ENCODE results near the gene UBXN10. TPM values are rescaled to one million over a fixed set of nuclear protein-coding genes. Genes with fewer than 3 reads are reported as not detected.

The UBXN10 gene
- total and polyA plus RNA-seq, 2 of the 13 experiments (the other 11 are each of a cell fraction or from before 2014, with no cell fraction given): 0.04 to 0.05 TPM

DNA sequence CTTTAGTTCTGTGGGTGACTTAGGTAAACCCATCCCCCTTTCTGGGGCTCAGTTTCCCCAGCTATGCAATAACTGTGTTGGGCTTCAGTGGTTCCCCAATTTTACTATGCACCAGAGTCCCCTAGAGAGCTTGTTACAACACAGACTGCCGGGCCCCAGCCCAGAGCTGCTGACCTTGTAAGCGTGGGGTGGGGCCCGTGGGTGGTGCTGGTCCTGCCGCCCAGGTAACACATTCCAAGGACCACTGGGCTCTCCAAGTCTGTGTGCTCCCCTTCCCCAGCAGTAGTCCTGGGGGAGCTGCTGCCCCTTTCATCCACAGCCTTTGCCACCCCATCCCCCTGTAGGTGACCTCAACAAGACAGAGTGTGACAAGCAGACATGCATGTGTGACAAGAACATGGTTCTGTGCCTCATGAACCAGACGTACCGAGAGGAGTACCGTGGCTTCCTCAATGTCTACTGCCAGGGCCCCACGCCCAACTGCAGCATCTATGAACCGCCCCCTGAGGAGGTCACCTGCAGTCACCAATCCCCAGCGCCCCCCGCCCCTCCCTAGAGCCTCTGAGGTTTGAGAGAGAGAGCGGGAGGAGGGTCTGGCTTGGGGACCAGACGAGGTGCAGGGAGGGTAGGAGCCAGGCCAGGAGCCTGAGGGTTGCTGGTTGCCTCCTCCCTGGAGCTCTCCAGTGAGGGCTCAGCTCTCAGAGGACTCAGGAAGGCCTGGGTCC, 37.9 kb upstream of the UBXN10 start:
- H3K9me3 ChIP-seq (ENCODE audit: low read length): no peaks in the 10 kb centered on the region
- DNase-seq (ENCODE audit: low spot score): no peak
- peaks cover 1 to 2% of the 10 kb centered on the region in 2 experiments; a peak in 3 of 5 replicates for H3K27me3 ChIP-seq (ENCODE audit: control insufficient read depth in 1 of 2, insufficient read depth in 2 of 2, low read length in 2 of 2)
- ATAC-seq: no peak
- no peak overlapping the region for H3K27ac ChIP-seq (ENCODE audit: extremely low read length, insufficient read depth, low read length)
- H3K36me3 ChIP-seq (replicated peaks in 1 of 2; ENCODE audit: control insufficient read depth in 1 of 2, insufficient read depth in 2 of 2, low read length in 2 of 2): no peaks in the 10 kb centered on the region
- H3K4me2 ChIP-seq (ENCODE audit: low read depth, low read length): no peak overlapping the region
- H4K20me1 ChIP-seq (ENCODE audit: insufficient read depth, low read length): no peaks in the 10 kb centered on the region
- no peak overlapping the region for H2AFZ ChIP-seq (ENCODE audit: low read length)
- FAIRE-seq: no peak
- no peaks in the 10 kb centered on the region for H3K79me2 ChIP-seq (ENCODE audit: insufficient read depth, low read length)
- in situ Hi-C loops (cut with HindIII; ENCODE audit: extremely low pct_ligation_motif_present, low pct_unique_long_range_greater_than_20kb): no loop called here
- intact Hi-C loops (cut with micrococcal nuclease; ENCODE audit: unreplicated experiment): no loop called here
- CTCF ChIA-PET (ENCODE audit: low intra/inter-chr PET ratio, low total read pairs): no interaction called here
- POLR2A ChIA-PET: no interaction called here
- no TSS peak for BruUV-seq (replicated peaks)
- H3K9ac ChIP-seq (ENCODE audit: insufficient read depth, low read depth, low read length): no peak overlapping the region
- no peak overlapping the region for H3K4me3 ChIP-seq (replicated peaks in 1 of 3; ENCODE audit: insufficient read depth in 1 of 3, low read depth in 2 of 3, low read length in 3 of 3)
- H3K4me1 ChIP-seq (ENCODE audit: insufficient read depth, low read length): peaks cover 19% of the 10 kb centered on the region
- 33% methylated on average over 3 of the region's 13 CpGs for WGBS (ENCODE audit: low lambda C conversion rate)
- TF ChIP-seq KLF9 (CRISPR knock-in tag; IDR thresholded peaks at IDR 0.05; ENCODE audit: low read depth): no peak
- TF ChIP-seq CBX5 (CRISPR knock-in tag; IDR thresholded peaks at IDR 0.05; ENCODE audit: borderline replicate concordance): no peak
- no peak for TF ChIP-seq BCL6 (CRISPR knock-in tag; IDR thresholded peaks at IDR 0.05)
- TF ChIP-seq, protein P1, sequence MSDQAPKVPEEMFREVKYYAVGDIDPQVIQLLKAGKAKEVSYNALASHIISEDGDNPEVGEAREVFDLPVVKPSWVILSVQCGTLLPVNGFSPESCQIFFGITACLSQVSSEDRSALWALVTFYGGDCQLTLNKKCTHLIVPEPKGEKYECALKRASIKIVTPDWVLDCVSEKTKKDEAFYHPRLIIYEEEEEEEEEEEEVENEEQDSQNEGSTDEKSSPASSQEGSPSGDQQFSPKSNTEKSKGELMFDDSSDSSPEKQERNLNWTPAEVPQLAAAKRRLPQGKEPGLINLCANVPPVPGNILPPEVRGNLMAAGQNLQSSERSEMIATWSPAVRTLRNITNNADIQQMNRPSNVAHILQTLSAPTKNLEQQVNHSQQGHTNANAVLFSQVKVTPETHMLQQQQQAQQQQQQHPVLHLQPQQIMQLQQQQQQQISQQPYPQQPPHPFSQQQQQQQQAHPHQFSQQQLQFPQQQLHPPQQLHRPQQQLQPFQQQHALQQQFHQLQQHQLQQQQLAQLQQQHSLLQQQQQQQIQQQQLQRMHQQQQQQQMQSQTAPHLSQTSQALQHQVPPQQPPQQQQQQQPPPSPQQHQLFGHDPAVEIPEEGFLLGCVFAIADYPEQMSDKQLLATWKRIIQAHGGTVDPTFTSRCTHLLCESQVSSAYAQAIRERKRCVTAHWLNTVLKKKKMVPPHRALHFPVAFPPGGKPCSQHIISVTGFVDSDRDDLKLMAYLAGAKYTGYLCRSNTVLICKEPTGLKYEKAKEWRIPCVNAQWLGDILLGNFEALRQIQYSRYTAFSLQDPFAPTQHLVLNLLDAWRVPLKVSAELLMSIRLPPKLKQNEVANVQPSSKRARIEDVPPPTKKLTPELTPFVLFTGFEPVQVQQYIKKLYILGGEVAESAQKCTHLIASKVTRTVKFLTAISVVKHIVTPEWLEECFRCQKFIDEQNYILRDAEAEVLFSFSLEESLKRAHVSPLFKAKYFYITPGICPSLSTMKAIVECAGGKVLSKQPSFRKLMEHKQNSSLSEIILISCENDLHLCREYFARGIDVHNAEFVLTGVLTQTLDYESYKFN (CRISPR knock-in tag; conservative IDR thresholded peaks at IDR 0.05): no peak
- TF ChIP-seq, protein P2, sequence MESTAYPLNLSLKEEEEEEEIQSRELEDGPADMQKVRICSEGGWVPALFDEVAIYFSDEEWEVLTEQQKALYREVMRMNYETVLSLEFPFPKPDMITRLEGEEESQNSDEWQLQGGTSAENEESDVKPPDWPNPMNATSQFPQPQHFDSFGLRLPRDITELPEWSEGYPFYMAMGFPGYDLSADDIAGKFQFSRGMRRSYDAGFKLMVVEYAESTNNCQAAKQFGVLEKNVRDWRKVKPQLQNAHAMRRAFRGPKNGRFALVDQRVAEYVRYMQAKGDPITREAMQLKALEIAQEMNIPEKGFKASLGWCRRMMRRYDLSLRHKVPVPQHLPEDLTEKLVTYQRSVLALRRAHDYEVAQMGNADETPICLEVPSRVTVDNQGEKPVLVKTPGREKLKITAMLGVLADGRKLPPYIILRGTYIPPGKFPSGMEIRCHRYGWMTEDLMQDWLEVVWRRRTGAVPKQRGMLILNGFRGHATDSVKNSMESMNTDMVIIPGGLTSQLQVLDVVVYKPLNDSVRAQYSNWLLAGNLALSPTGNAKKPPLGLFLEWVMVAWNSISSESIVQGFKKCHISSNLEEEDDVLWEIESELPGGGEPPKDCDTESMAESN (CRISPR knock-in tag; conservative IDR thresholded peaks at IDR 0.05): no peak
- TF ChIP-seq SCMH1 (CRISPR knock-in tag; IDR thresholded peaks at IDR 0.05; ENCODE audit: borderline replicate concordance): no peak
- TF ChIP-seq DMAP1 (CRISPR knock-in tag; IDR thresholded peaks at IDR 0.05): no peak
- TF ChIP-seq, protein P3, sequence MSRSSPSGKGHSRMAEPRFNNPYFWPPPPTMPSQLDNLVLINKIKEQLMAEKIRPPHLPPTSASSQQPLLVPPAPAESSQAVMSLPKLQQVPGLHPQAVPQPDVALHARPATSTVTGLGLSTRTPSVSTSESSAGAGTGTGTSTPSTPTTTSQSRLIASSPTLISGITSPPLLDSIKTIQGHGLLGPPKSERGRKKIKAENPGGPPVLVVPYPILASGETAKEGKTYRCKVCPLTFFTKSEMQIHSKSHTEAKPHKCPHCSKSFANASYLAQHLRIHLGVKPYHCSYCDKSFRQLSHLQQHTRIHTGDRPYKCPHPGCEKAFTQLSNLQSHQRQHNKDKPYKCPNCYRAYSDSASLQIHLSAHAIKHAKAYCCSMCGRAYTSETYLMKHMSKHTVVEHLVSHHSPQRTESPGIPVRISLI (CRISPR knock-in tag; IDR thresholded peaks at IDR 0.05; ENCODE audit: borderline replicate concordance): no peak
- no peak for TF ChIP-seq ZNF235 (CRISPR knock-in tag; IDR thresholded peaks at IDR 0.05; ENCODE audit: borderline replicate concordance)
- TF ChIP-seq SIX4 (CRISPR knock-in tag; IDR thresholded peaks at IDR 0.05): no peak
- no peak for TF ChIP-seq HCFC1 (IDR thresholded peaks at IDR 0.05; ENCODE audit: low read depth, low read length)
- TF ChIP-seq, protein P4, sequence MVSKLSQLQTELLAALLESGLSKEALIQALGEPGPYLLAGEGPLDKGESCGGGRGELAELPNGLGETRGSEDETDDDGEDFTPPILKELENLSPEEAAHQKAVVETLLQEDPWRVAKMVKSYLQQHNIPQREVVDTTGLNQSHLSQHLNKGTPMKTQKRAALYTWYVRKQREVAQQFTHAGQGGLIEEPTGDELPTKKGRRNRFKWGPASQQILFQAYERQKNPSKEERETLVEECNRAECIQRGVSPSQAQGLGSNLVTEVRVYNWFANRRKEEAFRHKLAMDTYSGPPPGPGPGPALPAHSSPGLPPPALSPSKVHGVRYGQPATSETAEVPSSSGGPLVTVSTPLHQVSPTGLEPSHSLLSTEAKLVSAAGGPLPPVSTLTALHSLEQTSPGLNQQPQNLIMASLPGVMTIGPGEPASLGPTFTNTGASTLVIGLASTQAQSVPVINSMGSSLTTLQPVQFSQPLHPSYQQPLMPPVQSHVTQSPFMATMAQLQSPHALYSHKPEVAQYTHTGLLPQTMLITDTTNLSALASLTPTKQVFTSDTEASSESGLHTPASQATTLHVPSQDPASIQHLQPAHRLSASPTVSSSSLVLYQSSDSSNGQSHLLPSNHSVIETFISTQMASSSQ (IDR thresholded peaks at IDR 0.05; ENCODE audit: low read depth): no peak
- TF ChIP-seq, protein P4 (CRISPR knock-in tag; IDR thresholded peaks at IDR 0.05; ENCODE audit: borderline replicate concordance): no peak
- TF ChIP-seq PCBP1 (IDR thresholded peaks at IDR 0.05; ENCODE audit: borderline replicate concordance, low read depth, low read length): no peak
